ENCODE measurements around the gene HEMK1. TPM values are rescaled to one million over a fixed set of nuclear protein-coding genes. Genes with fewer than 3 reads are reported as not detected.

HEMK1 gene
- total RNA-seq, 1 experiment from 2014 or later: 12.6 TPM

- no peaks in the 10 kb centered on the region for H3K36me3 ChIP-seq (ENCODE audit: control insufficient read depth, insufficient read depth, low read length)
- BruUV-seq (replicated peaks): no TSS peak
These were observed 44.0 kb upstream of the HEMK1 start for GRCh38 chr3:50525191-50525910.

DNA sequence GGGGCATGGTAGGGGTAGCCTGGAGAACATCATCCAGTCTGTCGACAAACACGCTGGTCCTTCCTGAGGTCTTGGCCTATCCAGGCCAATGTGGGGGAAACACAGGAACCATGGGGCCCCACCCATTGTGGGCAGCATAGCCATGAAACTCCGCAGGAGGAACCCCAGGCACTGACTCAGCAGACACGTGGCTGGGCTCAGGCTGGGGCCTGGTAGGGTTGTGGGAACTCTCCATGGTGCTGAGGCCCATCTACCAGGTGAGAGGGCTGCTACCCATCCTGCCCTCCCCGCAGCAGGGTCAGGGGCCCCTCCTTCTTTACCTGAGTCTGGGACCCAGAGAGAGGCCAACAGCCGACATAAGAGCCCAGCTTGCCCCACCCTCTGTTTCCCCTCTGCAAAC is 43.3 kb upstream of the HEMK1 start:
- no peaks in the 10 kb centered on the region for H3K9me3 Mint-ChIP-seq (ENCODE audit: unreplicated experiment)
- peaks cover 4% of the 10 kb centered on the region; the same call in 1 of the 2 replicates for H3K4me1 ChIP-seq
- H3K36me3 ChIP-seq (ENCODE audit: control insufficient read depth, insufficient read depth, low read length): no peaks in the 10 kb centered on the region
- no peak overlapping the region for H3K4me3 ChIP-seq (ENCODE audit: low read depth, low read length)
- no TSS peak for BruUV-seq (replicated peaks)
- ChIA-PET POLR2A (no interaction called here), CTCF (no interaction called here)
- no peaks in the 10 kb centered on the region for H3K9me3 ChIP-seq
- H3K4me1 Mint-ChIP-seq (ENCODE audit: low read depth, unreplicated experiment): no peaks in the 10 kb centered on the region
- peaks cover 11% of the 10 kb centered on the region for H3K27me3 Mint-ChIP-seq (ENCODE audit: insufficient read depth, unreplicated experiment)
- TF ChIP-seq, protein P1, sequence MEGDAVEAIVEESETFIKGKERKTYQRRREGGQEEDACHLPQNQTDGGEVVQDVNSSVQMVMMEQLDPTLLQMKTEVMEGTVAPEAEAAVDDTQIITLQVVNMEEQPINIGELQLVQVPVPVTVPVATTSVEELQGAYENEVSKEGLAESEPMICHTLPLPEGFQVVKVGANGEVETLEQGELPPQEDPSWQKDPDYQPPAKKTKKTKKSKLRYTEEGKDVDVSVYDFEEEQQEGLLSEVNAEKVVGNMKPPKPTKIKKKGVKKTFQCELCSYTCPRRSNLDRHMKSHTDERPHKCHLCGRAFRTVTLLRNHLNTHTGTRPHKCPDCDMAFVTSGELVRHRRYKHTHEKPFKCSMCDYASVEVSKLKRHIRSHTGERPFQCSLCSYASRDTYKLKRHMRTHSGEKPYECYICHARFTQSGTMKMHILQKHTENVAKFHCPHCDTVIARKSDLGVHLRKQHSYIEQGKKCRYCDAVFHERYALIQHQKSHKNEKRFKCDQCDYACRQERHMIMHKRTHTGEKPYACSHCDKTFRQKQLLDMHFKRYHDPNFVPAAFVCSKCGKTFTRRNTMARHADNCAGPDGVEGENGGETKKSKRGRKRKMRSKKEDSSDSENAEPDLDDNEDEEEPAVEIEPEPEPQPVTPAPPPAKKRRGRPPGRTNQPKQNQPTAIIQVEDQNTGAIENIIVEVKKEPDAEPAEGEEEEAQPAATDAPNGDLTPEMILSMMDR (IDR thresholded peaks at IDR 0.05; ENCODE audit: insufficient read depth in 1 of 2, low read depth in 1 of 2, low read length in 1 of 2, severe bottlenecking in 1 of 2, unreplicated experiment in 1 of 2): no peak
- no peak overlapping the region for H3K27ac Mint-ChIP-seq (ENCODE audit: unreplicated experiment)
- no peaks in the 10 kb centered on the region for H3K36me3 Mint-ChIP-seq (ENCODE audit: insufficient read depth, unreplicated experiment)
- intact Hi-C loops (cut with micrococcal nuclease; ENCODE audit: unreplicated experiment): no loop called here
- H3K4me3 Mint-ChIP-seq (ENCODE audit: unreplicated experiment): no peak overlapping the region
- H3K27me3 ChIP-seq (replicated peaks; ENCODE audit: control insufficient read depth, insufficient read depth, low read length): no peaks in the 10 kb centered on the region; the same call in 1 of the 2 replicates
- peak in 1 of 2 experiments; percentile 63 for DNase-seq

More at GRCh38 chr3:50525191-50525910, 44.0 kb upstream of the HEMK1 start:
- Histone ChIP-seq H3K4me1 (peaks cover 4% of the 10 kb centered on the region; the same call in 1 of the 2 replicates), H3K27me3 (replicated peaks; ENCODE audit: control insufficient read depth, insufficient read depth, low read length) (no peaks in the 10 kb centered on the region; the same call in 1 of the 2 replicates), H3K4me3 (ENCODE audit: low read depth, low read length) (no peak overlapping the region), H3K9me3 (no peaks in the 10 kb centered on the region)
- Mint-ChIP-seq H3K4me1 (ENCODE audit: low read depth, unreplicated experiment) (no peaks in the 10 kb centered on the region), H3K27ac (ENCODE audit: unreplicated experiment) (no peak overlapping the region), H3K4me3 (ENCODE audit: unreplicated experiment) (no peak overlapping the region), H3K36me3 (ENCODE audit: insufficient read depth, unreplicated experiment) (no peaks in the 10 kb centered on the region), H3K27me3 (ENCODE audit: insufficient read depth, unreplicated experiment) (peaks cover 14% of the 10 kb centered on the region), H3K9me3 (ENCODE audit: unreplicated experiment) (no peaks in the 10 kb centered on the region)
- intact Hi-C loops (cut with micrococcal nuclease; ENCODE audit: unreplicated experiment): no loop called here
- POLR2A ChIA-PET: no interaction called here
- CTCF ChIA-PET: no interaction called here
- DNase-seq: no peak
- TF ChIP-seq, protein P1 (IDR thresholded peaks at IDR 0.05; ENCODE audit: insufficient read depth in 1 of 2, low read depth in 1 of 2, low read length in 1 of 2, severe bottlenecking in 1 of 2, unreplicated experiment in 1 of 2): no peak

GRCh38 chr3:50530001-50530970 is 39.0 kb upstream of the HEMK1 start:
- POLR2A ChIA-PET: no interaction called here

More at GRCh38 chr3:50530001-50530970, 39.0 kb upstream of the HEMK1 start:
- no peaks in the 10 kb centered on the region for H3K36me3 ChIP-seq (ENCODE audit: control insufficient read depth, insufficient read depth, low read length)
- peaks cover 4% of the 10 kb centered on the region; the same call in 1 of the 2 replicates for H3K4me1 ChIP-seq
- H3K27me3 Mint-ChIP-seq (ENCODE audit: insufficient read depth, unreplicated experiment): peaks cover 22% of the 10 kb centered on the region
- CTCF ChIA-PET: no interaction called here
- no peak overlapping the region for H3K27ac Mint-ChIP-seq (ENCODE audit: unreplicated experiment)
- DNase-seq: peak in 1 of 2 experiments; percentile 20
- peak overlapping the region; percentile 38 for H3K4me3 Mint-ChIP-seq (ENCODE audit: unreplicated experiment)
- H3K4me3 ChIP-seq (ENCODE audit: low read depth, low read length): peak overlapping the region; percentile 14
- no peaks in the 10 kb centered on the region for H3K36me3 Mint-ChIP-seq (ENCODE audit: insufficient read depth, unreplicated experiment)
- no peaks in the 10 kb centered on the region for H3K9me3 ChIP-seq
- no peaks in the 10 kb centered on the region for H3K9me3 Mint-ChIP-seq (ENCODE audit: unreplicated experiment)
- H3K4me1 Mint-ChIP-seq (ENCODE audit: low read depth, unreplicated experiment): no peaks in the 10 kb centered on the region
- intact Hi-C loops (cut with micrococcal nuclease; ENCODE audit: unreplicated experiment): no loop called here
- TF ChIP-seq, protein P1 (IDR thresholded peaks at IDR 0.05; ENCODE audit: insufficient read depth in 1 of 2, low read depth in 1 of 2, low read length in 1 of 2, severe bottlenecking in 1 of 2, unreplicated experiment in 1 of 2): no peak
- no TSS peak for BruUV-seq (replicated peaks)
- peaks cover 2% of the 10 kb centered on the region for H3K27me3 ChIP-seq (replicated peaks; ENCODE audit: control insufficient read depth, insufficient read depth, low read length)
